Neural progenitor cell (in vitro differentiated cells): ENCODE data around the gene MYLK4. TPM values are rescaled to one million over a fixed set of nuclear protein-coding genes. Genes with fewer than 3 reads are reported as not detected.

ENCODE experiments used
- DNase-seq: peaks from one replicate; pipeline ENCODE4 v3.0.0-alpha.2; 2016; ENCODE audit warnings: low spot score
- H2AFZ ChIP-seq: fragments of 200-600 bp; sonication (generic); replicated peaks from 2 replicates; pipeline ENCODE4 v1.6.1; 2016; ENCODE audit warnings: antibody characterized with exemption
- H3F3A ChIP-seq: fragments of 200-600 bp; sonication (generic); 2 replicates; pipeline ENCODE4 v1.6.1; 2016; ENCODE audit warnings: antibody characterized with exemption, low read depth
- H3K27ac ChIP-seq: fragments of 200-600 bp; sonication (generic); 2 replicates; pipeline ENCODE4 v1.5.1; 2016; ENCODE audit warnings: mild to moderate bottlenecking
- H3K27me3 ChIP-seq: fragments of 200-600 bp; sonication (generic); 2 replicates; pipeline ENCODE4 v1.6.1; 2016; ENCODE audit warnings: mild to moderate bottlenecking, moderate library complexity
- H3K36me3 ChIP-seq: fragments of 200-600 bp; sonication (generic); 2 replicates; pipeline ENCODE4 v1.5.1; 2016
- H3K4me1 ChIP-seq: fragments of 200-600 bp; sonication (generic); 2 replicates; pipeline ENCODE4 v1.6.1; 2016; ENCODE audit warnings: mixed run types
- H3K4me2 ChIP-seq: fragments of 200-600 bp; sonication (generic); 2 replicates; pipeline ENCODE4 v1.6.1; 2016
- H3K4me3 ChIP-seq: fragments of 200-600 bp; sonication (generic); 2 replicates; pipeline ENCODE4 v1.5.1; 2016
- H3K79me2 ChIP-seq: fragments of 200-600 bp; sonication (generic); 2 replicates; pipeline ENCODE4 v1.6.1; 2016; ENCODE audit warnings: low read depth
- H3K9ac ChIP-seq: fragments of 200-600 bp; sonication (generic); 2 replicates; pipeline ENCODE4 v1.6.1; 2016
- H3K9me3 ChIP-seq: fragments of 200-600 bp; sonication (generic); 2 replicates; pipeline ENCODE4 v1.5.1; 2016; ENCODE audit warnings: low read depth
- H4K20me1 ChIP-seq: fragments of 200-600 bp; sonication (generic); 2 replicates; pipeline ENCODE4 v1.6.1; 2016; ENCODE audit warnings: low read depth
- H3K27ac Mint-ChIP-seq: 3 replicates; pipeline ENCODE4 v1.8.0; 2021; ENCODE audit warnings: mixed read lengths
- H3K27me3 Mint-ChIP-seq: 2 replicates; pipeline ENCODE4 v1.8.0; 2022; ENCODE audit warnings: low read depth, mild to moderate bottlenecking, inconsistent platforms, moderate library complexity, mixed read lengths; ENCODE audit not compliant: insufficient read depth
- H3K36me3 Mint-ChIP-seq: 3 replicates; pipeline ENCODE4 v1.8.0; 2021; ENCODE audit warnings: mixed read lengths
- H3K4me1 Mint-ChIP-seq: 3 replicates; pipeline ENCODE4 v1.8.0; 2021; ENCODE audit warnings: mixed read lengths
- H3K4me3 Mint-ChIP-seq: 3 replicates; pipeline ENCODE4 v1.8.0; 2021; ENCODE audit warnings: mild to moderate bottlenecking, moderate library complexity, mixed read lengths
- H3K9me3 Mint-ChIP-seq: 3 replicates; pipeline ENCODE4 v1.8.0; 2020; ENCODE audit warnings: mixed read lengths
- EZH2 ChIP-seq: fragments of 200-600 bp; sonication (generic); IDR thresholded peaks from 2 replicates; pipeline ENCODE4 v1.6.1; 2017; ENCODE audit warnings: antibody characterized with exemption, mild to moderate bottlenecking, moderate library complexity
- EZH2phosphoT487 ChIP-seq: fragments of 200-600 bp; sonication (generic); IDR thresholded peaks from 2 replicates; pipeline ENCODE4 v1.6.1; 2017; ENCODE audit warnings: antibody characterized with exemption
- total RNA-seq: library from RNA; depleted of rRNA; stranded (reverse); fragments of >200 nt; gene quantifications from 2 replicates; pipeline ENCODE4 v1.2.3, GENCODE V29; 2015; ENCODE audit warnings: low replicate concordance
- TF ChIP-seq, protein P1 (sequence below): fragments of 200-600 bp; sonication (generic); IDR thresholded peaks from 2 replicates; pipeline ENCODE4 v1.5.1; 2017; ENCODE audit warnings: antibody characterized with exemption, mild to moderate bottlenecking

Gene MYLK4
- total RNA-seq, 1 donor from 2014 or later, result not detected

DNA sequence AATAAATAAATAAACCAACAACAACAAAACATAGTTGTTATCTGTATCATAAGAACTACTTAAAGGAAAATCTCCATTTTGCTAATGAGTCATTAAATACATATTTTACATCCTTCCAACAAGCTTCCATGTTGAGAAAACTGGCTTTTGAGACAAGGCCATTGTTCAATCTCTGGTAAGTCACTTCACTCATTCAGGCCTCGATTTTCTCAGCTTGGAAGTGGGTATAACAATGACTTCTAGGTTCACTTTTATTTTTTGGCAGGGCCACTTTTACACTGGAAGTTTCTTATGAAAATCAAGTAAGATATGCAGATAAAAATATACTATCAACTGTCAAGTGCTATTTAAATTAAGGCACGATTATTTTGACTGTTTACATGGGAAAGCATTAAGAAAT is 44.4 kb upstream of the MYLK4 start:
- Mint-ChIP-seq H3K4me3 (no peak overlapping the region), H3K4me1 (peaks cover 56% of the 10 kb centered on the region), H3K27me3 (peaks cover 7% of the 10 kb centered on the region), H3K27ac (no peak overlapping the region), H3K9me3 (no peaks in the 10 kb centered on the region), H3K36me3 (no peaks in the 10 kb centered on the region)
- TF ChIP-seq EZH2phosphoT487 (no peak), EZH2 (no peak)
- TF ChIP-seq, protein P1, sequence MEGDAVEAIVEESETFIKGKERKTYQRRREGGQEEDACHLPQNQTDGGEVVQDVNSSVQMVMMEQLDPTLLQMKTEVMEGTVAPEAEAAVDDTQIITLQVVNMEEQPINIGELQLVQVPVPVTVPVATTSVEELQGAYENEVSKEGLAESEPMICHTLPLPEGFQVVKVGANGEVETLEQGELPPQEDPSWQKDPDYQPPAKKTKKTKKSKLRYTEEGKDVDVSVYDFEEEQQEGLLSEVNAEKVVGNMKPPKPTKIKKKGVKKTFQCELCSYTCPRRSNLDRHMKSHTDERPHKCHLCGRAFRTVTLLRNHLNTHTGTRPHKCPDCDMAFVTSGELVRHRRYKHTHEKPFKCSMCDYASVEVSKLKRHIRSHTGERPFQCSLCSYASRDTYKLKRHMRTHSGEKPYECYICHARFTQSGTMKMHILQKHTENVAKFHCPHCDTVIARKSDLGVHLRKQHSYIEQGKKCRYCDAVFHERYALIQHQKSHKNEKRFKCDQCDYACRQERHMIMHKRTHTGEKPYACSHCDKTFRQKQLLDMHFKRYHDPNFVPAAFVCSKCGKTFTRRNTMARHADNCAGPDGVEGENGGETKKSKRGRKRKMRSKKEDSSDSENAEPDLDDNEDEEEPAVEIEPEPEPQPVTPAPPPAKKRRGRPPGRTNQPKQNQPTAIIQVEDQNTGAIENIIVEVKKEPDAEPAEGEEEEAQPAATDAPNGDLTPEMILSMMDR, result no peak
- Histone ChIP-seq H3K79me2 (no peaks in the 10 kb centered on the region), H4K20me1 (no peaks in the 10 kb centered on the region), H3K4me1 (peaks cover 10% of the 10 kb centered on the region), H3K27ac (no peak overlapping the region), H2AFZ (no peak overlapping the region), H3K27me3 (no peaks in the 10 kb centered on the region), H3K4me2 (no peak overlapping the region), H3K4me3 (no peak overlapping the region), H3K9ac (no peak overlapping the region), H3K36me3 (no peaks in the 10 kb centered on the region), H3K9me3 (no peaks in the 10 kb centered on the region), H3F3A (peaks cover 4% of the 10 kb centered on the region)
- DNase-seq, result no peak

DNA sequence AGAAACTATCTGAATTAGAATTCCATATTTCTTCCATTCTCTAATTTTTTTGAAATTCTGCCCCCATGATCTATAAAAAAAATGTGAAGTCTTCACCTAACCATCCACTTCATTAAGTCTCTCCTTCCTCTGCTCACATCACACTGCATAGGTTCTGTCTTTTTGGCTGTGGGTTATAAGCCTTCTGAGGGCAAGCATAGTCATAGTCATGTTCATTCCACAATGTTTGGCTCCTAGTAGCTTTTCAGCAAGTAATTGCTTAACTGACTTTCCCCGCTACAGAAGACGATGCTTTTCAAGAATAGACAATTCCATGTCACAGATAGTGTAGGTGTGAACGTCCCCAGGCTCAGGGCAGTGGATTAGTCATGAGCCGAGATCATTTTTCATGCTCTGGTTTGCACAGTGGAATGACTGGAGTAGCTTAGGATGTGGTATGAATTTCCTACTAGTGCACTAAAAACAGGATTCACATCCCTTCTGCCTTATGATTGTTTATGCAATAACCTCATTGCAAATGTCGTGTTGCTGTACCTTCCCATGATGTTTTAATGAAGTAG is 43.5 kb upstream of the MYLK4 start:
- no peak for TF ChIP-seq EZH2phosphoT487
- no peak for TF ChIP-seq EZH2
- TF ChIP-seq, protein P1, result no peak
- Histone ChIP-seq H3K27me3 (no peaks in the 10 kb centered on the region), H2AFZ (no peak overlapping the region), H3K79me2 (no peaks in the 10 kb centered on the region), H3K27ac (no peak overlapping the region), H4K20me1 (no peaks in the 10 kb centered on the region), H3F3A (peaks cover 4% of the 10 kb centered on the region), H3K9ac (no peak overlapping the region), H3K4me1 (peaks cover 10% of the 10 kb centered on the region), H3K9me3 (no peaks in the 10 kb centered on the region), H3K4me2 (no peak overlapping the region), H3K36me3 (no peaks in the 10 kb centered on the region), H3K4me3 (no peak overlapping the region)
- DNase-seq, result no peak
- Mint-ChIP-seq H3K36me3 (no peaks in the 10 kb centered on the region), H3K27me3 (peaks cover 7% of the 10 kb centered on the region), H3K27ac (no peak overlapping the region), H3K4me1 (peaks cover 47% of the 10 kb centered on the region), H3K4me3 (no peak overlapping the region), H3K9me3 (no peaks in the 10 kb centered on the region)

DNA sequence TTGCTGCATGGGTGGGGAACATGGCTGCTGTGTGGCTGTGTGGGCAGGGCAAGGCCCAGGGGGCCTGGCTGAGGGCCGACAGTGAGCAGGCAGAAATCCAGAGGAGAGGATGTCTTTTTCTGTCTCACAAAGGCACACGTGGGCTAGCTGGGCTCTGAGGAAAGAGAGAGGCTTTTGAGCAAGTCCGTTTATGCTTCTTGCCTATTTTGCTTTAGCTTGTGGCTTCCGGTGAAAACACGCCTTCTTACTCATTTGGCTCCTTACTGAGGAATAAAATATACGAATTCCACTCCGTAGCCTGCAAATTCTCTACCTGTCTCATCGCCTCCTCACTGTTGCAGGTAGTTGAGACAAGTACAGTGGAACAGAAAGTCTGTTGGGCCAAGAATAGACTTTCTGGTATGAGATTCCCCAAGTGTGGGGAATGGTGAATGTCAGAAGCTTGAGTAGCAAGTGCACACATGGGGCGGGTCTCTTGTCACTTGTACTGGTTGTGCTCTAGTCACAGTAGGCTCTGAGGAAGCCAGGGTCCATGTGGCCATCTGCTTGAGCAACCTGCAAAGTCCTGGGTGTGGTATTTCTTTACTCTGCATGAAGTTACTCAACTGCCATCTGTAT is 42.9 kb upstream of the MYLK4 start:
- H3K27ac Mint-ChIP-seq, result peak overlapping the region; percentile 8
- Histone ChIP-seq H3K79me2 (no peaks in the 10 kb centered on the region), H3K9ac (no peak overlapping the region), H4K20me1 (no peaks in the 10 kb centered on the region), H3K27ac (no peak overlapping the region), H3K4me2 (no peak overlapping the region), H3K36me3 (no peaks in the 10 kb centered on the region), H3K4me1 (peaks cover 8% of the 10 kb centered on the region), H3K27me3 (no peaks in the 10 kb centered on the region), H3K4me3 (no peak overlapping the region), H3K9me3 (no peaks in the 10 kb centered on the region), H3F3A (peaks cover 4% of the 10 kb centered on the region), H2AFZ (no peak overlapping the region)
- DNase-seq, result no peak
- H3K27me3 Mint-ChIP-seq, result peaks cover 7% of the 10 kb centered on the region
- no peaks in the 10 kb centered on the region for H3K36me3 Mint-ChIP-seq
- no peaks in the 10 kb centered on the region for H3K9me3 Mint-ChIP-seq
- H3K4me1 Mint-ChIP-seq, result peaks cover 44% of the 10 kb centered on the region
- no peak overlapping the region for H3K4me3 Mint-ChIP-seq
- TF ChIP-seq EZH2phosphoT487, result no peak
- no peak for TF ChIP-seq EZH2
